ENCODE results near the gene MPRIP. TPM values are rescaled to one million over a fixed set of nuclear protein-coding genes. Genes with fewer than 3 reads are reported as not detected.
A peak's percentile ranks its signal among the peaks of the same experiment; 100 is the strongest.
"Not testable (repeated sequence)": the region's sequence is repeated elsewhere in the genome, so short reads cannot be mapped to it uniquely, and the experiment has no call there.

Gene MPRIP
- total and polyA plus RNA-seq, 8 donors: 80.2 to 518 (median 190) TPM

GRCh38 chr17:17004251-17004996, 37.8 kb upstream of the MPRIP start:
- no peaks in the 10 kb centered on the region for H3K27me3 ChIP-seq
- no peak overlapping the region for H3K27ac ChIP-seq
- no peaks in the 10 kb centered on the region for H3K36me3 ChIP-seq
- 81 to 86% (median 86%) methylated on average over 19 of the region's 19 CpGs for WGBS, 5 donors
- H3K9me3 ChIP-seq: no peaks in the 10 kb centered on the region
- H3K4me1 ChIP-seq: peaks cover 7 to 17% (median 13%) of the 10 kb centered on the region in 4 donors
- no peak for DNase-seq
- TF ChIP-seq CTCF (IDR thresholded peaks at IDR 0.05): no peak
- TF ChIP-seq EP300 (IDR thresholded peaks at IDR 0.05): no peak
- no peak for TF ChIP-seq POLR2A (IDR thresholded peaks at IDR 0.05)
- no peak for TF ChIP-seq POLR2AphosphoS5 (IDR thresholded peaks at IDR 0.05)
- intact Hi-C loops (cut with DNase I; ENCODE audit: low total_unique reads): loop anchor here (10.0 kb wide), 2 partner anchors 140 to 300 kb away; partner anchors contain the start of gene NT5M
- no peak overlapping the region for H3K4me3 ChIP-seq

- H3K9me3 ChIP-seq, H3K27ac ChIP-seq, H3K27me3 ChIP-seq, DNase-seq, H3K4me3 ChIP-seq, H3K36me3 ChIP-seq: not testable (repeated sequence)
- intact Hi-C loops (cut with DNase I; ENCODE audit: low total_unique reads): loop anchor here (10.0 kb wide), 2 partner anchors 140 to 300 kb away; partner anchors contain the start of gene NT5M
- WGBS, 5 donors: 51 to 83% (median 69%) methylated on average over 11 to 13 of the region's 14 CpGs
- peaks cover 12 to 22% (median 17%) of the 10 kb centered on the region in 4 donors for H3K4me1 ChIP-seq
Measured at GRCh38 chr17:17004997-17005614, 37.2 kb upstream of the MPRIP start.

GRCh38 chr17:17007891-17008290, 34.4 kb upstream of the MPRIP start:
- H3K36me3 ChIP-seq, DNase-seq, H3K4me3 ChIP-seq, H3K27ac ChIP-seq, H3K9me3 ChIP-seq, H3K27me3 ChIP-seq: not testable (repeated sequence)
- peaks cover 7 to 12% (median 8%) of the 10 kb centered on the region in 4 donors for H3K4me1 ChIP-seq
- intact Hi-C loops (cut with DNase I; ENCODE audit: low total_unique reads): loop anchor here (10.0 kb wide), 2 partner anchors 137 to 297 kb away; partner anchors contain the start of gene NT5M
- WGBS, 5 donors: 62 to 93% (median 68%) methylated on average over 3 to 4 of the region's 6 CpGs

GRCh38 chr17:17008621-17009397, 33.4 kb upstream of the MPRIP start:
- DNase-seq, H3K4me3 ChIP-seq, H3K36me3 ChIP-seq, H3K27me3 ChIP-seq, H3K9me3 ChIP-seq: not testable (repeated sequence)
- peak in 1 of 3 donors; percentile 30 for TF ChIP-seq POLR2AphosphoS5 (IDR thresholded peaks at IDR 0.05)
- 68 to 86% (median 75%) methylated on average over 10 of the region's 10 CpGs for WGBS, 5 donors
- intact Hi-C loops (cut with DNase I; ENCODE audit: low total_unique reads): loop anchor here (10.0 kb wide), 2 partner anchors 136 to 296 kb away; partner anchors contain the start of gene NT5M
- H3K27ac ChIP-seq: peak overlapping the region; percentile 41 to 68 (median 60)
- H3K4me1 ChIP-seq: peaks cover 7 to 12% (median 8%) of the 10 kb centered on the region in 4 donors

- peak in 1 of 7 experiments; percentile 29 for TF ChIP-seq CTCF (IDR thresholded peaks at IDR 0.05)
- H3K36me3 ChIP-seq, H3K27me3 ChIP-seq, H3K4me3 ChIP-seq, H3K9me3 ChIP-seq, DNase-seq: not testable (repeated sequence)
- H3K27ac ChIP-seq: peak overlapping the region in 4 of 5 donors; percentile 41 to 68 (median 61)
- intact Hi-C loops (cut with DNase I; ENCODE audit: low total_unique reads): loop anchor here (10.0 kb wide), 2 partner anchors 135 to 295 kb away; partner anchors contain the start of gene NT5M
- H3K4me1 ChIP-seq: peaks cover 7 to 19% (median 10%) of the 10 kb centered on the region in 4 donors
- WGBS, 5 donors: 25 to 52% (median 38%) methylated on average over 1 of the region's 4 CpGs
Measured at GRCh38 chr17:17009972-17010371, 32.3 kb upstream of the MPRIP start.

GRCh38 chr17:17010545-17011034, 31.7 kb upstream of the MPRIP start:
- intact Hi-C loops (cut with DNase I; ENCODE audit: low total_unique reads); H3K27me3 ChIP-seq; DNase-seq; H3K9me3 ChIP-seq; H3K36me3 ChIP-seq; H3K4me3 ChIP-seq: not testable (repeated sequence)
- WGBS, 5 donors: 24 to 37% (median 27%) methylated on average over 5 of the region's 12 CpGs; no CpG with 5 or more reads in 2 of the 5 donors
- Histone ChIP-seq H3K27ac (peak overlapping the region in 3 of 5 donors; percentile 65 to 85 (median 72)), H3K4me1 (peaks cover 7 to 26% (median 13%) of the 10 kb centered on the region in 4 donors)

- H3K4me3 ChIP-seq; H3K9me3 ChIP-seq; H3K27me3 ChIP-seq; intact Hi-C loops (cut with DNase I; ENCODE audit: low total_unique reads); DNase-seq; H3K36me3 ChIP-seq: not testable (repeated sequence)
- WGBS, 5 donors: 28 to 50% (median 41%) methylated on average over 2 to 6 of the region's 12 CpGs
- Histone ChIP-seq H3K4me1 (peaks cover 7 to 27% (median 15%) of the 10 kb centered on the region in 4 donors), H3K27ac (peak overlapping the region; percentile 58 to 88 (median 72))
Measured at GRCh38 chr17:17011043-17011907, 31.0 kb upstream of the MPRIP start.
